ENCODE data around the gene ACSS1. TPM values are rescaled to one million over a fixed set of nuclear protein-coding genes. Genes with fewer than 3 reads are reported as not detected.

ACSS1 gene
- total RNA-seq, 1 experiment from 2014 or later: 1.5 TPM

DNA sequence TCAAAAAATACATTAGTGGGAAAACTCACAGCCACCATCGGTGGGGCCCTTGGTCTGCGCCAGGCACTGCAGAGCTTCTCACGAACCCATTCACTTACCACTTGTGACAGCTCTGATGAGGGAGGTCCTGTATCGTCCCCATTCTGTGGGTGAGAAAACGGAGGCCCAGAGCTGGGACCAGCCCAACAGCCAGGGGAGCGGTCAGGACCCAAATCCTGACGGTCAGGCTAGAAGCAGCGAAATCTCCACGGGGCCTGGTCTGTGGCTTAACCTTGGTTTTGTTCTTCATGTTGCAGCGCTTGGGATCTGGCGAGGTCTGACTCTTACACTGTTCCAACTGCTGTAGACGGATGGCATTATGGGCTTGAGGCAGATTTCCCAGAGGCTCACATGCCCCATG is 31.7 kb upstream of the ACSS1 start:
- Mint-ChIP-seq H3K27ac (no peak overlapping the region), H3K27me3 (ENCODE audit: low read depth) (peaks cover 37% of the 10 kb centered on the region), H3K9me3 (no peaks in the 10 kb centered on the region), H3K36me3 (no peaks in the 10 kb centered on the region), H3K4me3 (no peak overlapping the region), H3K4me1 (peaks cover 25% of the 10 kb centered on the region)
- POLR2A ChIA-PET: no interaction called here
- DNase-seq (ENCODE audit: low spot score) (no peak), ATAC-seq (no peak)
- CTCF ChIA-PET: interaction anchor here (2.3 kb wide), 1 partner anchor 40 kb away, joined by 11 read pairs; no protein-coding TSS in a partner anchor
- TF ChIP-seq ZBTB21 (CRISPR knock-in tag; IDR thresholded peaks at IDR 0.05; ENCODE audit: borderline replicate concordance): no peak
- TF ChIP-seq, protein P1, sequence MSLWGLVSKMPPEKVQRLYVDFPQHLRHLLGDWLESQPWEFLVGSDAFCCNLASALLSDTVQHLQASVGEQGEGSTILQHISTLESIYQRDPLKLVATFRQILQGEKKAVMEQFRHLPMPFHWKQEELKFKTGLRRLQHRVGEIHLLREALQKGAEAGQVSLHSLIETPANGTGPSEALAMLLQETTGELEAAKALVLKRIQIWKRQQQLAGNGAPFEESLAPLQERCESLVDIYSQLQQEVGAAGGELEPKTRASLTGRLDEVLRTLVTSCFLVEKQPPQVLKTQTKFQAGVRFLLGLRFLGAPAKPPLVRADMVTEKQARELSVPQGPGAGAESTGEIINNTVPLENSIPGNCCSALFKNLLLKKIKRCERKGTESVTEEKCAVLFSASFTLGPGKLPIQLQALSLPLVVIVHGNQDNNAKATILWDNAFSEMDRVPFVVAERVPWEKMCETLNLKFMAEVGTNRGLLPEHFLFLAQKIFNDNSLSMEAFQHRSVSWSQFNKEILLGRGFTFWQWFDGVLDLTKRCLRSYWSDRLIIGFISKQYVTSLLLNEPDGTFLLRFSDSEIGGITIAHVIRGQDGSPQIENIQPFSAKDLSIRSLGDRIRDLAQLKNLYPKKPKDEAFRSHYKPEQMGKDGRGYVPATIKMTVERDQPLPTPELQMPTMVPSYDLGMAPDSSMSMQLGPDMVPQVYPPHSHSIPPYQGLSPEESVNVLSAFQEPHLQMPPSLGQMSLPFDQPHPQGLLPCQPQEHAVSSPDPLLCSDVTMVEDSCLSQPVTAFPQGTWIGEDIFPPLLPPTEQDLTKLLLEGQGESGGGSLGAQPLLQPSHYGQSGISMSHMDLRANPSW (CRISPR knock-in tag; conservative IDR thresholded peaks at IDR 0.05; ENCODE audit: low read depth): no peak
- TF ChIP-seq ZNF671 (CRISPR knock-in tag; IDR thresholded peaks at IDR 0.05): no peak
- no peak for TF ChIP-seq TP53 (CRISPR knock-in tag; IDR thresholded peaks at IDR 0.05)
- no peak for TF ChIP-seq TEAD4 (CRISPR knock-in tag; IDR thresholded peaks at IDR 0.05)
- TF ChIP-seq, protein P2, sequence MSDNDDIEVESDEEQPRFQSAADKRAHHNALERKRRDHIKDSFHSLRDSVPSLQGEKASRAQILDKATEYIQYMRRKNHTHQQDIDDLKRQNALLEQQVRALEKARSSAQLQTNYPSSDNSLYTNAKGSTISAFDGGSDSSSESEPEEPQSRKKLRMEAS (CRISPR knock-in tag; IDR thresholded peaks at IDR 0.05): no peak
- no peak for TF ChIP-seq ZNF232 (CRISPR knock-in tag; IDR thresholded peaks at IDR 0.05)
- TF ChIP-seq IRF2 (CRISPR knock-in tag; IDR thresholded peaks at IDR 0.05; ENCODE audit: borderline replicate concordance, low read depth): no peak
- TF ChIP-seq, protein P3, sequence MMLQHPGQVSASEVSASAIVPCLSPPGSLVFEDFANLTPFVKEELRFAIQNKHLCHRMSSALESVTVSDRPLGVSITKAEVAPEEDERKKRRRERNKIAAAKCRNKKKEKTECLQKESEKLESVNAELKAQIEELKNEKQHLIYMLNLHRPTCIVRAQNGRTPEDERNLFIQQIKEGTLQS (CRISPR knock-in tag; conservative IDR thresholded peaks at IDR 0.05): no peak
- TF ChIP-seq SOX15 (CRISPR knock-in tag; IDR thresholded peaks at IDR 0.05): no peak
- TF ChIP-seq, protein P4, sequence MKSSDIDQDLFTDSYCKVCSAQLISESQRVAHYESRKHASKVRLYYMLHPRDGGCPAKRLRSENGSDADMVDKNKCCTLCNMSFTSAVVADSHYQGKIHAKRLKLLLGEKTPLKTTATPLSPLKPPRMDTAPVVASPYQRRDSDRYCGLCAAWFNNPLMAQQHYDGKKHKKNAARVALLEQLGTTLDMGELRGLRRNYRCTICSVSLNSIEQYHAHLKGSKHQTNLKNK (CRISPR knock-in tag; IDR thresholded peaks at IDR 0.05): no peak
- no peak for TF ChIP-seq JAZF1 (CRISPR knock-in tag; IDR thresholded peaks at IDR 0.05)
- TF ChIP-seq ETV6 (CRISPR knock-in tag; IDR thresholded peaks at IDR 0.05): no peak
- no peak for TF ChIP-seq SMAD4 (CRISPR knock-in tag; IDR thresholded peaks at IDR 0.05)
- TF ChIP-seq PRRX2 (CRISPR knock-in tag; IDR thresholded peaks at IDR 0.05): no peak
- TF ChIP-seq, protein P5, sequence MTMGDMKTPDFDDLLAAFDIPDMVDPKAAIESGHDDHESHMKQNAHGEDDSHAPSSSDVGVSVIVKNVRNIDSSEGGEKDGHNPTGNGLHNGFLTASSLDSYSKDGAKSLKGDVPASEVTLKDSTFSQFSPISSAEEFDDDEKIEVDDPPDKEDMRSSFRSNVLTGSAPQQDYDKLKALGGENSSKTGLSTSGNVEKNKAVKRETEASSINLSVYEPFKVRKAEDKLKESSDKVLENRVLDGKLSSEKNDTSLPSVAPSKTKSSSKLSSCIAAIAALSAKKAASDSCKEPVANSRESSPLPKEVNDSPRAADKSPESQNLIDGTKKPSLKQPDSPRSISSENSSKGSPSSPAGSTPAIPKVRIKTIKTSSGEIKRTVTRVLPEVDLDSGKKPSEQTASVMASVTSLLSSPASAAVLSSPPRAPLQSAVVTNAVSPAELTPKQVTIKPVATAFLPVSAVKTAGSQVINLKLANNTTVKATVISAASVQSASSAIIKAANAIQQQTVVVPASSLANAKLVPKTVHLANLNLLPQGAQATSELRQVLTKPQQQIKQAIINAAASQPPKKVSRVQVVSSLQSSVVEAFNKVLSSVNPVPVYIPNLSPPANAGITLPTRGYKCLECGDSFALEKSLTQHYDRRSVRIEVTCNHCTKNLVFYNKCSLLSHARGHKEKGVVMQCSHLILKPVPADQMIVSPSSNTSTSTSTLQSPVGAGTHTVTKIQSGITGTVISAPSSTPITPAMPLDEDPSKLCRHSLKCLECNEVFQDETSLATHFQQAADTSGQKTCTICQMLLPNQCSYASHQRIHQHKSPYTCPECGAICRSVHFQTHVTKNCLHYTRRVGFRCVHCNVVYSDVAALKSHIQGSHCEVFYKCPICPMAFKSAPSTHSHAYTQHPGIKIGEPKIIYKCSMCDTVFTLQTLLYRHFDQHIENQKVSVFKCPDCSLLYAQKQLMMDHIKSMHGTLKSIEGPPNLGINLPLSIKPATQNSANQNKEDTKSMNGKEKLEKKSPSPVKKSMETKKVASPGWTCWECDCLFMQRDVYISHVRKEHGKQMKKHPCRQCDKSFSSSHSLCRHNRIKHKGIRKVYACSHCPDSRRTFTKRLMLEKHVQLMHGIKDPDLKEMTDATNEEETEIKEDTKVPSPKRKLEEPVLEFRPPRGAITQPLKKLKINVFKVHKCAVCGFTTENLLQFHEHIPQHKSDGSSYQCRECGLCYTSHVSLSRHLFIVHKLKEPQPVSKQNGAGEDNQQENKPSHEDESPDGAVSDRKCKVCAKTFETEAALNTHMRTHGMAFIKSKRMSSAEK (CRISPR knock-in tag; IDR thresholded peaks at IDR 0.05; ENCODE audit: borderline replicate concordance): no peak
- TF ChIP-seq, protein P6, sequence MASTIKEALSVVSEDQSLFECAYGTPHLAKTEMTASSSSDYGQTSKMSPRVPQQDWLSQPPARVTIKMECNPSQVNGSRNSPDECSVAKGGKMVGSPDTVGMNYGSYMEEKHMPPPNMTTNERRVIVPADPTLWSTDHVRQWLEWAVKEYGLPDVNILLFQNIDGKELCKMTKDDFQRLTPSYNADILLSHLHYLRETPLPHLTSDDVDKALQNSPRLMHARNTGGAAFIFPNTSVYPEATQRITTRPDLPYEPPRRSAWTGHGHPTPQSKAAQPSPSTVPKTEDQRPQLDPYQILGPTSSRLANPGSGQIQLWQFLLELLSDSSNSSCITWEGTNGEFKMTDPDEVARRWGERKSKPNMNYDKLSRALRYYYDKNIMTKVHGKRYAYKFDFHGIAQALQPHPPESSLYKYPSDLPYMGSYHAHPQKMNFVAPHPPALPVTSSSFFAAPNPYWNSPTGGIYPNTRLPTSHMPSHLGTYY (CRISPR knock-in tag; IDR thresholded peaks at IDR 0.05): no peak
- TF ChIP-seq ZNF138 (CRISPR knock-in tag; conservative IDR thresholded peaks at IDR 0.05): no peak

DNA sequence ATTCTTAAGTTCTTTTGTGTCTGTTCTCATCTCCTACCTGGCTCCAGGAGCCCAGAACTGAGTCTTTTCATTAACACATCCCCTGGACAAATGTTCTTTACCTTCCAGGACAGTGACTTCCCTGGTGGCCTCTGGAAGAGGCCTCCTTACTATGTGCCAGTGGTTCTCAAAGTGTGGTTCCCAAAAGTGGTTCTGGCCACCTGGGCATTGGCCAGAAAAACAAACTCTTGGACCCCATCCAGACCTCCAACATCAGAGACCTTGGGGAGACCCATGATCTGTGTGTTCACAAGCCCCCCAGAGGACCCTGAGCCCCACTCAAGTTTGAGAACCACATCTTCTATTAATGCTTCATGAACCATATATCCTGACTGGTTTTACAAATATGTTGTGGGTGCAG is 31.2 kb upstream of the ACSS1 start:
- DNase-seq (ENCODE audit: low spot score) (no peak), ATAC-seq (no peak)
- ChIA-PET CTCF (no interaction called here), POLR2A (no interaction called here)
- no peaks in the 10 kb centered on the region for H3K9me3 Mint-ChIP-seq
- peaks cover 42% of the 10 kb centered on the region for H3K27me3 Mint-ChIP-seq (ENCODE audit: low read depth)
- peaks cover 28% of the 10 kb centered on the region for H3K4me1 Mint-ChIP-seq
- no peaks in the 10 kb centered on the region for H3K36me3 Mint-ChIP-seq
- no peak overlapping the region for H3K4me3 Mint-ChIP-seq
- H3K27ac Mint-ChIP-seq: no peak overlapping the region
- TF ChIP-seq KAT7 (CRISPR knock-in tag; IDR thresholded peaks at IDR 0.05; ENCODE audit: borderline replicate concordance): no peak
- TF ChIP-seq, protein P7, sequence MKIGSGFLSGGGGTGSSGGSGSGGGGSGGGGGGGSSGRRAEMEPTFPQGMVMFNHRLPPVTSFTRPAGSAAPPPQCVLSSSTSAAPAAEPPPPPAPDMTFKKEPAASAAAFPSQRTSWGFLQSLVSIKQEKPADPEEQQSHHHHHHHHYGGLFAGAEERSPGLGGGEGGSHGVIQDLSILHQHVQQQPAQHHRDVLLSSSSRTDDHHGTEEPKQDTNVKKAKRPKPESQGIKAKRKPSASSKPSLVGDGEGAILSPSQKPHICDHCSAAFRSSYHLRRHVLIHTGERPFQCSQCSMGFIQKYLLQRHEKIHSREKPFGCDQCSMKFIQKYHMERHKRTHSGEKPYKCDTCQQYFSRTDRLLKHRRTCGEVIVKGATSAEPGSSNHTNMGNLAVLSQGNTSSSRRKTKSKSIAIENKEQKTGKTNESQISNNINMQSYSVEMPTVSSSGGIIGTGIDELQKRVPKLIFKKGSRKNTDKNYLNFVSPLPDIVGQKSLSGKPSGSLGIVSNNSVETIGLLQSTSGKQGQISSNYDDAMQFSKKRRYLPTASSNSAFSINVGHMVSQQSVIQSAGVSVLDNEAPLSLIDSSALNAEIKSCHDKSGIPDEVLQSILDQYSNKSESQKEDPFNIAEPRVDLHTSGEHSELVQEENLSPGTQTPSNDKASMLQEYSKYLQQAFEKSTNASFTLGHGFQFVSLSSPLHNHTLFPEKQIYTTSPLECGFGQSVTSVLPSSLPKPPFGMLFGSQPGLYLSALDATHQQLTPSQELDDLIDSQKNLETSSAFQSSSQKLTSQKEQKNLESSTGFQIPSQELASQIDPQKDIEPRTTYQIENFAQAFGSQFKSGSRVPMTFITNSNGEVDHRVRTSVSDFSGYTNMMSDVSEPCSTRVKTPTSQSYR (CRISPR knock-in tag; IDR thresholded peaks at IDR 0.05): no peak
- no peak for TF ChIP-seq FOXJ3 (CRISPR knock-in tag; IDR thresholded peaks at IDR 0.05; ENCODE audit: borderline replicate concordance)
- TF ChIP-seq TCF7 (CRISPR knock-in tag; IDR thresholded peaks at IDR 0.05; ENCODE audit: low read depth): no peak
- TF ChIP-seq, protein P8, sequence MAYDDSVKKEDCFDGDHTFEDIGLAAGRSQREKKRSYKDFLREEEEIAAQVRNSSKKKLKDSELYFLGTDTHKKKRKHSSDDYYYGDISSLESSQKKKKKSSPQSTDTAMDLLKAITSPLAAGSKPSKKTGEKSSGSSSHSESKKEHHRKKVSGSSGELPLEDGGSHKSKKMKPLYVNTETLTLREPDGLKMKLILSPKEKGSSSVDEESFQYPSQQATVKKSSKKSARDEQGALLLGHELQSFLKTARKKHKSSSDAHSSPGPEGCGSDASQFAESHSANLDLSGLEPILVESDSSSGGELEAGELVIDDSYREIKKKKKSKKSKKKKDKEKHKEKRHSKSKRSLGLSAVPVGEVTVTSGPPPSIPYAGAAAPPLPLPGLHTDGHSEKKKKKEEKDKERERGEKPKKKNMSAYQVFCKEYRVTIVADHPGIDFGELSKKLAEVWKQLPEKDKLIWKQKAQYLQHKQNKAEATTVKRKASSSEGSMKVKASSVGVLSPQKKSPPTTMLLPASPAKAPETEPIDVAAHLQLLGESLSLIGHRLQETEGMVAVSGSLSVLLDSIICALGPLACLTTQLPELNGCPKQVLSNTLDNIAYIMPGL (CRISPR knock-in tag; IDR thresholded peaks at IDR 0.05): no peak
- no peak for TF ChIP-seq ZNF232 (CRISPR knock-in tag; IDR thresholded peaks at IDR 0.05)

Measured in WTC11 (cell line).